Measurements from ENCODE around the gene GART.

The GART gene

DNA sequence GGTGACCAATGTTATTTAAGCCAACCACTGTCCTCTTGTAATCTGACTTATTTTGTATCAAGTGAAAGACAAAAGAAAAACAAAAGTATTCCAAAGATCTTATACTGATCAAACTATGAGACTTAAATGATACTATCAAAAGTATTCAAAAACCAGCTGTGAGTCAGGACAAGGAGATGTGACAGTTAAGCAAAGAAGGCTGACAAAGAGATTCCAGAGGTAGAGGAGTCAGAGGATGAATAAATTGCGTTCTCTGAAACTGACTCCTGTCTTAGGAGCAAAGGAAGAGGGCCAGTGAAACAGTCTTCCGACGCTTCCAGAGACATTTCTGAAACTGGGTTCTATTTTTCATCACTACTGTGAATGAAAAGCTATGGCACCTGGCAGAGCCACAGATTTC lies 83.1 kb downstream of the GART start:
- DNase-seq: no peak

- no peak for DNase-seq
Observed at GRCh38 chr21:33455686-33456446, 86.1 kb downstream of the GART start.
